ENCODE measurements around the gene NTRK3.

NTRK3 gene

DNA sequence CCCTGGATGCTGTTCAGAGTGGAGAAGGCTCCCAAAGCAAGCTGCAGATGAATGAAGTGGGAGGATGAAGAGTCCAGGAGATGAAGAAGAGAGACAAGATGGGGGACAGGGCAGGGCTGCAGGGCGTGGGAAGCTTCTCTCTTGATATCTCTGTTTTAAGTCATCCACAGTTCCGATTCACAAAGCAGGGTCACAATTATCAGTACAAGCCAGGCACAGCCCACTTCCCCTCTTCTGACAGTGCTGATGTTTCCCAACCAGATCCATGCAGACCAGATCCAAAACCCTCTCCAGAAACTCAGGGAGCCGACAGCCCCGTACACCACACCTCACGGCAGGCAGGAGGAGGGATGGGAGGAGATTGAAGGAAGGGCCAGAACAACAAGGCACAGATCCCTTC lies 31.1 kb downstream of the NTRK3 start:
- no peak for DNase-seq

DNA sequence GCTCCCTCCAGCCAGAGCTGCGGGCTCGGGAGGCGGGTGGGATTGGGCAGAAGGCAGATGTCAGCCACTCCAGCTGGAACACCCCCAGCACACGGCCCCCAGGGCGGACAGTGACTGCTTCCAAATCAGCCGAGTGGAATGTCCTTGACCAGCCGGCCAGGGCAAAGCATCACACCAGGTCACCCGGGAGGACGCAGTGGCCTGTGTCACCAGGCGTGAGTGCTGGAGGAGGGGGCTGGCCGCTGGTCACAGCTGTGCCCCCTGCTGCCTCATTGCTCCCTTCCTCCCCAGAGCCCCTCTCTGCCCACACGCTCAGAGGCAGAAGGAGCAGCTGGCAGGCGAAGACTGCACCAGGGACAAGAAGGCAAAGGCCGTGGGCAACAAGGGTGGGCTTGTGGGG lies 33.5 kb downstream of the NTRK3 start:
- DNase-seq: no peak

DNA sequence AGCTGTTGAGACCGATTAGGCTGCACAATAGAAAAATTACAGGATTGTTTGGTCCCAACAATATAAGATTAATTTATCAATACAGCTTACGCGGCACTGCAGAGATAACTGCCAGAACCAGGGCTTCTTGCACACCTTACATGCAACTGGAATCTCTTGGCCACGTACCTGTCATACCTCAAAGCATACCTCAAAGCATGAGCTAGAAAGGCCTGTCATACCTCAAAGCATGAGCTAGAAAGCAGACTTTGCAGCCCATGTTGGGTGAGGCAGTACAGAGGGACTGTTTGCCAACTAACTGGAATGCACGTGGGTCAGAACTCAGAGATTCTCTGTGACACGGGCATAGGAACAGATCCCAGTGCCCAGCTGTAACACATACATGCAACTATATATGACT lies 34.7 kb downstream of the NTRK3 start:
- DNase-seq: no peak

- no peak for DNase-seq
Observed at GRCh38 chr15:88220443-88221335, 35.9 kb downstream of the NTRK3 start.

- no peak for DNase-seq
Observed at GRCh38 chr15:88219623-88220022, 36.9 kb downstream of the NTRK3 start.

DNA sequence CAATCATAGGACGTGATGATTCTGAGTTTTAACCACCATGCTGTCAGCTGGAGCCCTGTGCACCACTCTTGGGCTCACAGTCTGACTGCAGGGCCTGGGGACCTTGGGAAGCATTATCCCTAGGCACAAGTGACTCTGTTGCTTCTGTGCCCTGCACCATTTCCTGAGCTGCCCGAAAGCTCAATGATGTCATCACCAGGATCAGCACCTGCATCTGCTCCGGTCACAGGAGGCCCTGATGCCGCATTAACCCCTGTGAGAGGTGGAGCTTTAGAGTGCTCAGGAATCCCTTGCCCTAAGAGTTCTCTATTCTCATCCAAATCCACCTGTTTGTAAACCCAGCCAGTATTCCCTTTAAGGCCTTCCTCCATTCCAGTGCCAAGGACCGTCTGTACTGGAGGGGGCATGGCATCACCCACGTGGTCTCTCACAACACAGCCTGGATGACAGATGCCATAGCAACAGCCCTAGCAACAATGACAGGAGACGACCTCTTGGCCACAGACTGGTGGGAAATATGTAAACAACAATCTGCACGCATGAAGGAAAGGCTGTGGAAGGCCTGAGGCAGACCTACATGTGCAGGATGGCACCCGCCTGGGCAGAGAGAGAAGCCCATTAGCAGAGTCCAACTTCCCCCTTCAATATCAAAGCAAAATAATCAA lies 37.9 kb downstream of the NTRK3 start:
- no peak for DNase-seq

DNA sequence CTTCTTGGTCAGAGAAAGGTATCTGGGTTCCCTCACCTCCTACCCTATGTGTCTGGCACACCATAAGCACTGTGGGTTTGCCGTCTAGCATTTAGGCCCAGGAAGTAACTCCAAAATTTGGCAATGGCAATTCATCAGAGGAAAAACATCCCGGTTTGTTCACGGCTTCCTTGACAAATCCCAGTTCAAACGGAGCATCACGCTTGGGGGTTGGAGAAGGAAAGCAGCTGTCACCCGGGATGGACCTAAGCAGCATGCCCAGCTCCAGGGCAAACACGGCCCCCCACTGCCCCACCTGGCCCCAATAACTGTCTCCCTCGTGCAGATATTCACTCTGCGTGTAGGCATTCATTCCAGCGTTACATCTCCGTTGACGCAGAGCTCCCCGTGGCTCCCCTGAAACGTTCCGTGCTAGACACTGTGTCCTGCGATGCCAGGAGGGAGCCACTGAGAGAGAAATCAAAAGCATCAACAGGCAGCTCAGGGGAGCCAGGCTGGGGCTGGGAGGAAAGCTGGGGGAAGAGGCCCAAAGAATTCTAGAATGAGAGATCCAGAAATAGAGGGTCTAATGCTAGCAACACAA lies 41.4 kb downstream of the NTRK3 start:
- DNase-seq: no peak

GRCh38 chr15:88209111-88209510 lies 47.4 kb downstream of the NTRK3 start:
- DNase-seq: no peak

DNA sequence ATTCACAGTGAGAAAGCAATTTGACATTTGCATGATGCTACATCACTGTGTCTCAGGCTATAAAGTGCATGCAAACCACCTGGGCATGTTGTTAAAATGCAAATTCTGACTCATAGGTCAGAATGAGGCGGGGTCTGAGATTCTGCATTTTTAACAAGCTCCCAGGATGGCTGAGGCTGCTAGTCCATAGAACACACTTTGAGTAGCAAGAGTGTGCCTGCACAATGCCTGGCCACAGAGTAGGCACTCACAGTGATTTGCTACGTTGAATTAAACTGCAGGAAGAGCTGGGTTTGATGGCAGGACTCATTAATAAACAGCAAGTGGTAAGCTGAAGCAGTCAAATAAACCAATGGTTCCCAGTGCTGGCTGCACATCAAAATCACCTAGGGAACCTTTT lies 48.1 kb downstream of the NTRK3 start:
- DNase-seq: no peak

DNA sequence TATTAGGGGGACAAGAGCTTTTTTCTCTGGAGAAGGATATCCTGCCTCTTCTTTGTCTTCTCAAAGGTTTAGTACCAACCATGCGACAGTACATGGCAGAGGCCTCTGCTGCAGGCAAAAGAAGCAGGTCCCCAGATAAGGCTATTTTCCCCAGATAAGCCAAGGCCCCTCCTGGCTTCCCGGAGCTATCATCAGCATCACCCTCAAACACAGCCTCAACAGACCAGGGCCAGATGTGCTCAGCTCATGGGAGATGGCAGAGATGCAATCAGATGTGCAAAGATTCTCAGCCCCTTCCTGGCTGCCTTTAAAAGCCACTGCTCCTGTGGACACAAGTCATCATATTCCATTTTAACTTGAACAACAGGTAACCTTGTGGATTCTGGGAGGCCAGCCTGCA lies 49.0 kb downstream of the NTRK3 start:
- no peak for DNase-seq

DNA sequence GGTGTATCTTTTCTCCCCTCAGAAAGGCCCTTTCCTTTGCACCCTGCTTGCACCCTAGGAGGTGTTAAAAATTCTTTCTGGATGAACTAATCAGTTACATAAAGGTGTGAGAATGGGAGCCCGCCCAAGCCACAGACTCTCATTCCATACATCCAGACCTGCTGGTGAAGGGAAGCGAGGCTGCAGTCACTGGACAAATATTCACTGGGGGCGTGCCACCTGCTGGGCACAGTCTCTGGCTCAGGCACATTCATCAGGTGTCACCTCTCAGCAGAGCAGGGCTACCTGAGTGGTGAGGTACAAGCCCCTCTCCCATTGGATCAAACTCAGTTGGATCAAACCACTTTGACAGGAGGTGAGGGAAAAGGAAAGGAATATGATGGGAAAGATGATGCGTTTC lies 52.0 kb downstream of the NTRK3 start:
- DNase-seq: no peak

DNA sequence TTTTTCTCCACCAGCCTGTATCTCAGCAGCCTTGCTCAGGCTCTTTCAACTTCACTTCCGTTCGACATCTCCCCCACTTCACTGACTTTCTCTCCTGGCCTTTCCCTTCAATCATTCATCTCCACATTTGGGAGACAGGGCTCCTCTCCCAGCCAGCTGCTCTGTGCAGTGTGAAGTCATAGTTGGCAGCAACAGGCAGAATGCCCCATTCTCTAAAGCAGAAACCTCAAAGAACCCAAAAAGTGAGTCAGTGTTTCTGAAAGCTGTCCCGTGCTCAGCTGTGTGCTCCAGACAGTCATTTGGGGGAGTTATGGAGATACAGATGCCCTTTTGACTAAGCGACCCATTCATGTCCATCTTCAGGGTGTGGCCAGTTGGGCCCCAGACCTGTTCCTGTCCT lies 54.3 kb downstream of the NTRK3 start:
- DNase-seq: no peak

DNA sequence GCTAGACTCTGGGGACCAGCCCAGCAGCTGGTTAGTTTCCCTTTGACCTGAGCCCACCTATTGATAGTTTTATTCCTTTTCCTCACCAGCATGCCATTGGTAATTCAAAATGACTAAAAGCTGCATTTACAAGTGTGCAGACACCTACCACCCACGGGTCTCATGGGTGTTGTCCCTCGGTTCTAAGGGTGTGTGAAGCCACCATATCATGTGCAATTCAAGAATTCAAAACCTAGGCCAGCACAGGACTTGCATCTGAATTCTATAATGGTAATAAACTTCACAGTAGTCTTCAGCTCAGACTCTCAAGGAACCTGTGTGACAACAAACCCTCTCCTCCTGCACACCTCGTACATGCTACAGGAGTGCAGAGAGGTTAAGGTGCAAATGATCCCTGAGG lies 55.3 kb downstream of the NTRK3 start:
- DNase-seq: no peak

DNA sequence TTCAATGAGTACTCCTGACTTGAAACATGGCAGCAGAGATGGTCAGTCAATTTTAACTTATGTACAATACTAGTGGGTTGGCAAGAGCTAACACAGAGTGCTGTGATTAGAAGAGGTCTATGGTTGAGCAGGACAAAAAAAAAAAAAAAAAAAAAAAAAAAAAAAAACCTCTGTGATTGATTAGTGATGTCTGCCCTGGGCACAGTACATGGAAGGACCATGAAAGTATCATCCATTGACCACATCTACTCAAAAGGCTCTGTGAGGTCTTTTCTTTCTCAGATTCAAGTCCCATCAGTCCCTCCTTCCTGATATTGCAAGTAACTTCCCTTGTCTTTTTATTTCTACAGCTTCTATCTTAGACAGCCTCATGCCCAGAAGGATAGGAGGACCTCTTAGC lies 59.6 kb downstream of the NTRK3 start:
- no peak for DNase-seq

- no peak for DNase-seq
Observed at GRCh38 chr15:88194162-88194561, 62.4 kb downstream of the NTRK3 start.

- no peak for DNase-seq
Observed at GRCh38 chr15:88193415-88193814, 63.1 kb downstream of the NTRK3 start.

DNA sequence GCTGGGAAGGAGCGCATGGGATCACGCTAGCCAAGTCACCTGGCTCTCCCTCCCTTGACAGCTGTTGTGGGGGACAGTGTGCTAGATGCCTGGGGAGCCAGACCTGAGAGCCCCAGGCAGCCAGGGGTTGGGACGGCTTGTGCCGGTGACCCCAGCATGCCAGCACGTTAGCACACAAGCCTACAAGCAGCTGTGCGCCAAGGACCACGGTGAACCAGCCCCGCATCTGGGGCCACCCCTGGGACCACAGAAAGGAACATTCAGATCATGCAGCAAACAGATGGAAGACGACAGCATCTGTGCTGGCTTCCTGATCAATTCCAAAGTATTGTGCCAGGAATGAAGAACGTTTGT lies 64.8 kb downstream of the NTRK3 start:
- no peak for DNase-seq

GRCh38 chr15:88190232-88190631 lies 66.3 kb downstream of the NTRK3 start:
- DNase-seq: no peak

- no peak for DNase-seq
Observed at GRCh38 chr15:88188300-88188699, 68.2 kb downstream of the NTRK3 start.

GRCh38 chr15:88187195-88187594 lies 69.3 kb downstream of the NTRK3 start:
- no peak for DNase-seq

DNA sequence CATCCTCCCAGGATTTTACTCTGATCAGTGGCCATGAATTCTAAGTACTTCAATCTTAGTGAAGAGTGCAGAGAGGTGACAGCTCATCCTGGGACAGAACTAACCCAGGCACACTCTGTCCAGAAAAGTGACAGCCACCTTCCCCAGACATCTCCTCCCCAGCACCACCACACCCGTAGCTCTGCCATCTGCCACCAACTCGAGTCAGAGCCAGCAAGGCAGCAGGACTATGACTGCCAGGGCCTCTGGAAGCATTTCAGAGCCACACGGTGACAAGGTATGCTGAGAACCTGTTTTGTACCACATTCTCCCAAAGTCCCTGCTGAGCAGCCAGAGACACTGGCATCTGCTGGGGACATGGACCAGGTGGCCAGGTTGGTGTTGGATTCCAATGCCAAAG lies 71.0 kb downstream of the NTRK3 start:
- no peak for DNase-seq

DNA sequence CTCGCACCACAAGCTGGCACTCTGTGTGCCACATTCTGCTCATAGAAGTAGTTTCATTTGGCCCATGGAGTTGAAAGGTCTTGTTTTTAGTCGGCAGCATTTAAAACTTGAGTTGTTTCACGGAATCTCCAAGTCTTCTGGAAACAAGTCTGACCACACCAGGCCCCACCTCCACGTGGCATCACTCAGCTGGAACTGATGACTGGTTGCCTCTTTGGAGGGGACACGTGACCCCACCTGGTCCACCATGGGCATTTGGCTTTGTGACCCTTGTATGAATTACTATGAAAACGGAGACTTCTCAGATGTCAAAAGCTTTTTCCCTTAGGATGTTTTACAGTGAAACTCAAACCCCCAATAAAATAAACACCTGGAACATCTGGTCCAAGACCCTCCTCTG lies 74.9 kb downstream of the NTRK3 start:
- DNase-seq: no peak

GRCh38 chr15:88179562-88179961 lies 77.0 kb downstream of the NTRK3 start:
- no peak for DNase-seq

DNA sequence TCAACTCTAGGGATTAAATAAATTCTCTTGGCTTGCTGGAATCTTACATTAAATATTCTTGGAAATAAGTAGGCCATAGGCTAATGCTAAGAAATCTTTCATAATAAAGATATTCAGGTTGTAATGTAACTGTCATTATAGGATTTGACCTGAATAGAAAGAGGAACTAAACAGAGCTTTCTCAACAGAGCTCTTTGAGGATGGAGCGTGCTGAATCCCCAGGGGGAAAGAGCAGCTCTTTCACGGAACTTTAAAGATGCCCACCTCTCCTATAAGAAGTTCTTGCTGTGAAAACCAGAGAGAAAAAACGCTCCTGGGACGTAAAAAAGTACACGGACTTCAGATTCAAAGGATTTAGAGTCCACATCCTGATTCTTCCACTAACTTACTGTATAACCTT lies 77.9 kb downstream of the NTRK3 start:
- no peak for DNase-seq

All from islet precursor cell (in vitro differentiated cells).